ENCODE data around the gene SFT2D1. TPM values are rescaled to one million over a fixed set of nuclear protein-coding genes. Genes with fewer than 3 reads are reported as not detected.

Gene SFT2D1
- total and polyA plus RNA-seq, 9 of the 15 experiments (the other 6 are each of a cell fraction or from before 2014, with no cell fraction given), result 54.4 to 140 (median 74.6) TPM

DNA sequence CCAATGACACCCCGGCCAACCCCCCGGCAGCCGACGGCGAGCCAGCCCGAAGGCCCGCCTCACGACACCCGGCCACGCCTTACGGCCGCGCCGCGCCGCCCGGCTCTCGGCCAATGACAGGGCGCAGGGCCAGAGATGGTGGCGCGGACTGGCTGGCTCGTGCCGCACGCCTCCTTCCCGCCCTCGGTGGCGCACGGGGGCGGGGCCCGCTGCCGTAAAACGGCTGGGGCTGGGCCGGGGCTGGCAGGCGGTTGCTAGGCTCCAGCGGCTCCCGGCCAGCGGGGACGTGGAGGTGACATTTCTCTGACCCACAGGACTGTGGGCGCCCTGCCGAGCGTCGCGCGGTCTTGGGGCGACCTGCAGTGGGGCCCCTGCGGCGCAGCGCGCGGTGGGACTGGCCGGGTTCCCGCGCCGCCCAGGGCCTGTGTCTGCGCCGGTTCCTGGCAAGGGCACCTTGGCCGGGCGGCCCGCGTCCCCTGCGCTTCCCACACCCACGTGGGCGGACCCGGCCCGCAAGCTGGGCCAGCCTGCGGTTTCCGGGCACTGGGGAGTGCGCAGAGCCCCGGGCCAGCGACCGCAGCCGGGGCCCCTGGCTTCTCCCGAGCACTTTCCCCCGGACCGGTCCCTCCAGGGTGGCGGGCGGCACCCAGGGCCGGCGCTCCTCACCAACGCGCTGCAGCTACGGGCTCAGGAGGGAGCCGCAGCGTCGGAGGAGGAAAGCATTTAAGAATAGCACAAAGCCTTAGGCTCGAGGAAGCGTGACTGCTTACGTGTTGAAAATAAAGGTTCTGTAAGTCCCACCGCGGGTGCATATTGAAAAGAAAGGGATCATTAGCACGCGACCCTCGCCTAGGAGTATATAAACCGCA lies 40.8 kb upstream of the SFT2D1 start, which contains the start of gene MPC1 (continued):
- TF ChIP-seq, protein P1, sequence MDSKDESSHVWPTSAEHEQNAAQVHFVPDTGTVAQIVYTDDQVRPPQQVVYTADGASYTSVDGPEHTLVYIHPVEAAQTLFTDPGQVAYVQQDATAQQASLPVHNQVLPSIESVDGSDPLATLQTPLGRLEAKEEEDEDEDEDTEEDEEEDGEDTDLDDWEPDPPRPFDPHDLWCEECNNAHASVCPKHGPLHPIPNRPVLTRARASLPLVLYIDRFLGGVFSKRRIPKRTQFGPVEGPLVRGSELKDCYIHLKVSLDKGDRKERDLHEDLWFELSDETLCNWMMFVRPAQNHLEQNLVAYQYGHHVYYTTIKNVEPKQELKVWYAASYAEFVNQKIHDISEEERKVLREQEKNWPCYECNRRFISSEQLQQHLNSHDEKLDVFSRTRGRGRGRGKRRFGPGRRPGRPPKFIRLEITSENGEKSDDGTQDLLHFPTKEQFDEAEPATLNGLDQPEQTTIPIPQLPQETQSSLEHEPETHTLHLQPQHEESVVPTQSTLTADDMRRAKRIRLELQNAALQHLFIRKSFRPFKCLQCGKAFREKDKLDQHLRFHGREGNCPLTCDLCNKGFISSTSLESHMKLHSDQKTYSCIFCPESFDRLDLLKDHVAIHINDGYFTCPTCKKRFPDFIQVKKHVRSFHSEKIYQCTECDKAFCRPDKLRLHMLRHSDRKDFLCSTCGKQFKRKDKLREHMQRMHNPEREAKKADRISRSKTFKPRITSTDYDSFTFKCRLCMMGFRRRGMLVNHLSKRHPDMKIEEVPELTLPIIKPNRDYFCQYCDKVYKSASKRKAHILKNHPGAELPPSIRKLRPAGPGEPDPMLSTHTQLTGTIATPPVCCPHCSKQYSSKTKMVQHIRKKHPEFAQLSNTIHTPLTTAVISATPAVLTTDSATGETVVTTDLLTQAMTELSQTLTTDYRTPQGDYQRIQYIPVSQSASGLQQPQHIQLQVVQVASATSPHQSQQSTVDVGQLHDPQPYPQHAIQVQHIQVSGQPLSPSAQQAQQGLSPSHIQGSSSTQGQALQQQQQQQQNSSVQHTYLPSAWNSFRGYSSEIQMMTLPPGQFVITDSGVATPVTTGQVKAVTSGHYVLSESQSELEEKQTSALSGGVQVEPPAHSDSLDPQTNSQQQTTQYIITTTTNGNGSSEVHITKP (IDR thresholded peaks at IDR 0.05; ENCODE audit: partially characterized antibody), result no peak
- TF ChIP-seq, protein P2, sequence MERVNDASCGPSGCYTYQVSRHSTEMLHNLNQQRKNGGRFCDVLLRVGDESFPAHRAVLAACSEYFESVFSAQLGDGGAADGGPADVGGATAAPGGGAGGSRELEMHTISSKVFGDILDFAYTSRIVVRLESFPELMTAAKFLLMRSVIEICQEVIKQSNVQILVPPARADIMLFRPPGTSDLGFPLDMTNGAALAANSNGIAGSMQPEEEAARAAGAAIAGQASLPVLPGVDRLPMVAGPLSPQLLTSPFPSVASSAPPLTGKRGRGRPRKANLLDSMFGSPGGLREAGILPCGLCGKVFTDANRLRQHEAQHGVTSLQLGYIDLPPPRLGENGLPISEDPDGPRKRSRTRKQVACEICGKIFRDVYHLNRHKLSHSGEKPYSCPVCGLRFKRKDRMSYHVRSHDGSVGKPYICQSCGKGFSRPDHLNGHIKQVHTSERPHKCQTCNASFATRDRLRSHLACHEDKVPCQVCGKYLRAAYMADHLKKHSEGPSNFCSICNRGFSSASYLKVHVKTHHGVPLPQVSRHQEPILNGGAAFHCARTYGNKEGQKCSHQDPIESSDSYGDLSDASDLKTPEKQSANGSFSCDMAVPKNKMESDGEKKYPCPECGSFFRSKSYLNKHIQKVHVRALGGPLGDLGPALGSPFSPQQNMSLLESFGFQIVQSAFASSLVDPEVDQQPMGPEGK (CRISPR knock-in tag; IDR thresholded peaks at IDR 0.05; ENCODE audit: borderline replicate concordance), result no peak
- 0 out of 2 replicates have a peak, but pooled peaks have one; percentile 51 for TF ChIP-seq ELF2 (CRISPR knock-in tag; IDR thresholded peaks at IDR 0.05)
- no peak for TF ChIP-seq NR1H2 (CRISPR knock-in tag; IDR thresholded peaks at IDR 0.05)
- TF ChIP-seq THAP12 (CRISPR knock-in tag; IDR thresholded peaks at IDR 0.05), result 0 out of 2 replicates have a peak, but pooled peaks have one; percentile 46
- TF ChIP-seq PHTF2 (CRISPR knock-in tag; IDR thresholded peaks at IDR 0.05), result no peak
- TF ChIP-seq BDP1 (IDR thresholded peaks at IDR 0.05; ENCODE audit: insufficient read depth, insufficient read length), result no peak
- TF ChIP-seq ZBED1 (IDR thresholded peaks at IDR 0.05), result no peak
- TF ChIP-seq EGR1 (conservative IDR thresholded peaks at IDR 0.05), result peak; percentile 72
- TF ChIP-seq, protein P3, sequence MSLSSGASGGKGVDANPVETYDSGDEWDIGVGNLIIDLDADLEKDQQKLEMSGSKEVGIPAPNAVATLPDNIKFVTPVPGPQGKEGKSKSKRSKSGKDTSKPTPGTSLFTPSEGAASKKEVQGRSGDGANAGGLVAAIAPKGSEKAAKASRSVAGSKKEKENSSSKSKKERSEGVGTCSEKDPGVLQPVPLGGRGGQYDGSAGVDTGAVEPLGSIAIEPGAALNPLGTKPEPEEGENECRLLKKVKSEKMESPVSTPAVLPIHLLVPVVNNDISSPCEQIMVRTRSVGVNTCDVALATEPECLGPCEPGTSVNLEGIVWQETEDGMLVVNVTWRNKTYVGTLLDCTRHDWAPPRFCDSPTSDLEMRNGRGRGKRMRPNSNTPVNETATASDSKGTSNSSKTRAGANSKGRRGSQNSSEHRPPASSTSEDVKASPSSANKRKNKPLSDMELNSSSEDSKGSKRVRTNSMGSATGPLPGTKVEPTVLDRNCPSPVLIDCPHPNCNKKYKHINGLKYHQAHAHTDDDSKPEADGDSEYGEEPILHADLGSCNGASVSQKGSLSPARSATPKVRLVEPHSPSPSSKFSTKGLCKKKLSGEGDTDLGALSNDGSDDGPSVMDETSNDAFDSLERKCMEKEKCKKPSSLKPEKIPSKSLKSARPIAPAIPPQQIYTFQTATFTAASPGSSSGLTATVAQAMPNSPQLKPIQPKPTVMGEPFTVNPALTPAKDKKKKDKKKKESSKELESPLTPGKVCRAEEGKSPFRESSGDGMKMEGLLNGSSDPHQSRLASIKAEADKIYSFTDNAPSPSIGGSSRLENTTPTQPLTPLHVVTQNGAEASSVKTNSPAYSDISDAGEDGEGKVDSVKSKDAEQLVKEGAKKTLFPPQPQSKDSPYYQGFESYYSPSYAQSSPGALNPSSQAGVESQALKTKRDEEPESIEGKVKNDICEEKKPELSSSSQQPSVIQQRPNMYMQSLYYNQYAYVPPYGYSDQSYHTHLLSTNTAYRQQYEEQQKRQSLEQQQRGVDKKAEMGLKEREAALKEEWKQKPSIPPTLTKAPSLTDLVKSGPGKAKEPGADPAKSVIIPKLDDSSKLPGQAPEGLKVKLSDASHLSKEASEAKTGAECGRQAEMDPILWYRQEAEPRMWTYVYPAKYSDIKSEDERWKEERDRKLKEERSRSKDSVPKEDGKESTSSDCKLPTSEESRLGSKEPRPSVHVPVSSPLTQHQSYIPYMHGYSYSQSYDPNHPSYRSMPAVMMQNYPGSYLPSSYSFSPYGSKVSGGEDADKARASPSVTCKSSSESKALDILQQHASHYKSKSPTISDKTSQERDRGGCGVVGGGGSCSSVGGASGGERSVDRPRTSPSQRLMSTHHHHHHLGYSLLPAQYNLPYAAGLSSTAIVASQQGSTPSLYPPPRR (CRISPR knock-in tag; IDR thresholded peaks at IDR 0.05; ENCODE audit: borderline replicate concordance), result no peak
- TF ChIP-seq E2F3 (CRISPR knock-in tag; IDR thresholded peaks at IDR 0.05), result peak; percentile 54; the same call in 1 of the 2 replicates
- TF ChIP-seq CHD2 (IDR thresholded peaks at IDR 0.05; ENCODE audit: low read depth, low read length), result peak; percentile 66
- no peak for TF ChIP-seq ATF1 (CRISPR knock-in tag; IDR thresholded peaks at IDR 0.05)
- TF ChIP-seq ATF1 (tag; IDR thresholded peaks at IDR 0.05), result peak; percentile 90
